ENCODE results near the gene NCKAP5. TPM values are rescaled to one million over a fixed set of nuclear protein-coding genes. Genes with fewer than 3 reads are reported as not detected.

The NCKAP5 gene
- total RNA-seq, 1 donor from 2014 or later: 0.46 TPM

DNA sequence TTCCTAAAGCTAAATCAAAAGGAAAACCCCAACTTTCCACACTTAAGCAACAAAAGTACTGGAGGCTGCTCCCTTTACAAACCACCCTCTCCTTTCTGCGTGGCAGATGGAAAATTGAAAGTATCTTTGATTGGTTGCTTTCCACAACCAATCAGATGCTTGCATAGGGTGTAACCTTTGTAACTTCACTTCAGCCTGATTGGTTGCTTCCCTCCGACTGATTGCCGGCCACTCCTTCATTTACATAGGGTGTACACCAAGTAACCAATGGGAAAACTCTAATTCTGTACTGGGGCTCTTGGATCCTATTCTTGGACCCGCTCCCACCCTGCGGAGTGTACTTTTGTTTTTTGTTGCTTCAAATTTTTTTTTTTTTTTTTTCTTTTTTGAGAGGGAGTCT lies 297.7 kb downstream of the NCKAP5 start:
- Mint-ChIP-seq H3K36me3 (ENCODE audit: unreplicated experiment) (no peaks in the 10 kb centered on the region), H3K27me3 (ENCODE audit: unreplicated experiment) (peaks cover 12% of the 10 kb centered on the region), H3K4me3 (ENCODE audit: unreplicated experiment) (no peak overlapping the region), H3K27ac (ENCODE audit: unreplicated experiment) (no peak overlapping the region), H3K4me1 (ENCODE audit: unreplicated experiment) (peaks cover 7% of the 10 kb centered on the region), H3K9me3 (ENCODE audit: unreplicated experiment) (no peaks in the 10 kb centered on the region)
- TF ChIP-seq, protein P1, sequence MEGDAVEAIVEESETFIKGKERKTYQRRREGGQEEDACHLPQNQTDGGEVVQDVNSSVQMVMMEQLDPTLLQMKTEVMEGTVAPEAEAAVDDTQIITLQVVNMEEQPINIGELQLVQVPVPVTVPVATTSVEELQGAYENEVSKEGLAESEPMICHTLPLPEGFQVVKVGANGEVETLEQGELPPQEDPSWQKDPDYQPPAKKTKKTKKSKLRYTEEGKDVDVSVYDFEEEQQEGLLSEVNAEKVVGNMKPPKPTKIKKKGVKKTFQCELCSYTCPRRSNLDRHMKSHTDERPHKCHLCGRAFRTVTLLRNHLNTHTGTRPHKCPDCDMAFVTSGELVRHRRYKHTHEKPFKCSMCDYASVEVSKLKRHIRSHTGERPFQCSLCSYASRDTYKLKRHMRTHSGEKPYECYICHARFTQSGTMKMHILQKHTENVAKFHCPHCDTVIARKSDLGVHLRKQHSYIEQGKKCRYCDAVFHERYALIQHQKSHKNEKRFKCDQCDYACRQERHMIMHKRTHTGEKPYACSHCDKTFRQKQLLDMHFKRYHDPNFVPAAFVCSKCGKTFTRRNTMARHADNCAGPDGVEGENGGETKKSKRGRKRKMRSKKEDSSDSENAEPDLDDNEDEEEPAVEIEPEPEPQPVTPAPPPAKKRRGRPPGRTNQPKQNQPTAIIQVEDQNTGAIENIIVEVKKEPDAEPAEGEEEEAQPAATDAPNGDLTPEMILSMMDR (IDR thresholded peaks at IDR 0.05): no peak
- DNase-seq (ENCODE audit: extremely low spot score, unreplicated experiment): no peak

DNA sequence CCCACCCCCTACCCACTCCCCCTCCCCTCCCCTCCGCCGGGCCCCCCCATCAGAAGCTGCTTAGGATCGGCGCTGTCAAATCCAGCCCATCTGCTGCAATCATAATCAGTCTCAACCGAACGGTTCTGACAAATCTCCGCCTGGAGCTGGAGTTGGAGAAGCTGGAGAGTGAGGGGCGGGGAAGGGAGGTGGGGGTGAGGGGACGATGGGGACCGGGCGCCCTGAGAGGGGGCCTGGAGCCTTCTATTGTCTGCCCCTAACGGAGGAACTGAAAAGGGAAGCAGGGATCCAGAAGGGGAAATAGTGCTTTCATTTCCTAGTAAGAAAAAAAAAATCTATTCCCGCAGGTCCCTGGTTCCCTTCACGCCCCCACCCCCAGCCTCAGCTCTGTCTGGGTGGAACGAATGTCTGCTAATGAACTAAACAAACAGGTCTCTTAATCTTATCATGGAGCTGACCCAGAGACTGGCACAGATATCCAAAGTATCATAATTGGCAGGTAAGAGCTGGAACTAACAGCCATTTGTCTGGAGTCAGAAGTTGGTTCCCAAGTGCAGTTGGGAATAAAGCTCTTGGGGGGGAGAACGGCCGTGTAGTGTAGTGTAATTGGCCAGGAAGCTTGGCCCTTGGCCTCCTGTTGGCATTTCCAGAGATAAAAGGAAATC lies 301.2 kb downstream of the NCKAP5 start:
- Mint-ChIP-seq H3K4me1 (ENCODE audit: unreplicated experiment) (peaks cover 9% of the 10 kb centered on the region), H3K27me3 (ENCODE audit: unreplicated experiment) (peaks cover 21% of the 10 kb centered on the region), H3K9me3 (ENCODE audit: unreplicated experiment) (no peaks in the 10 kb centered on the region), H3K27ac (ENCODE audit: unreplicated experiment) (no peak overlapping the region), H3K36me3 (ENCODE audit: unreplicated experiment) (no peaks in the 10 kb centered on the region), H3K4me3 (ENCODE audit: unreplicated experiment) (peak overlapping the region; percentile 66)
- no peak for DNase-seq (ENCODE audit: extremely low spot score, unreplicated experiment)
- TF ChIP-seq, protein P1 (IDR thresholded peaks at IDR 0.05): no peak

DNA sequence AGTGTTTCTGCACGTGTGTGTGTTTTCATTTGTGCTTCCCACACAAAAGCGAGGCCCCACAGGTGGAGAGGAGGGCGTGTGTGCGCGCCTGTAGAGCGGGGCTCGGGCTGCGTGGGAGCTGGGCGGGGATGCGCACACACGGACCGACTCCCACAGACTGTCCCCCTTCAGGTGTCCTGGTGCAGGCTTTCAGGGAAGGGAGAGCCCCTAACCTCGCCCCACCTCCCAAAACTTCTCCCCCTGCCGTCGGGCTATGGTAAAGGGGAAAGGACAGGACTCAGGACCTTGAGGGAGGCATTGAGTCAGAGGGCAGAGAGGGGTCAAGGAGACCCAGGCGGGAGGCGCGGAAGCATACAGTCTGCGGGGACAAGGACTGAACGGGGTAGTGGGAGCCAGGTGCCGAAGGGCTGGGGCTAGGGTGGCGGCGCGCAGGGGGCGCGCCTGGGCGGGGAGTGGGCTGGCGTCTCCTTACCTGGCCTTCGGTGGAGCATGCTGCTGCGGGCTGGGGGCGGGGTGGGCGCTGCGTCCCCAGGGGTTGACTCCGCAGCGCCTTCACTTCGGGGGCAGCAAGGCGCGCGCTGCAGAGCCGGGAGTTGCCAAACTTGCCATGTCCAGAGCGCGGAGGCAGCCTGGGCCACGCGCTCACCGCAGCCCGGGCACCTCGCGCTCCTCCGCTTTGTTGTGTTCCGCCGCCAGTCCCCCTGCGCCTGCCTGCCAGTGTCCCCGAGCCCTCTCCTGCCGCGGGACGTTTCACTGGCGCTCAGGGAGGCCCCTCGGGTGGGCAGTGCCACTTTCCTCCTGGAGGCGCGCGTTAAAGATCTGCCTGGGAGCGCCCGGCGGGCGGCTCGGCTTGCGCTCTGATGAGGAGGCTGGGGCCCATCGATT lies 302.0 kb downstream of the NCKAP5 start:
- no peak for DNase-seq (ENCODE audit: extremely low spot score, unreplicated experiment)
- H3K4me1 Mint-ChIP-seq (ENCODE audit: unreplicated experiment): peaks cover 8% of the 10 kb centered on the region
- H3K27ac Mint-ChIP-seq (ENCODE audit: unreplicated experiment): no peak overlapping the region

DNA sequence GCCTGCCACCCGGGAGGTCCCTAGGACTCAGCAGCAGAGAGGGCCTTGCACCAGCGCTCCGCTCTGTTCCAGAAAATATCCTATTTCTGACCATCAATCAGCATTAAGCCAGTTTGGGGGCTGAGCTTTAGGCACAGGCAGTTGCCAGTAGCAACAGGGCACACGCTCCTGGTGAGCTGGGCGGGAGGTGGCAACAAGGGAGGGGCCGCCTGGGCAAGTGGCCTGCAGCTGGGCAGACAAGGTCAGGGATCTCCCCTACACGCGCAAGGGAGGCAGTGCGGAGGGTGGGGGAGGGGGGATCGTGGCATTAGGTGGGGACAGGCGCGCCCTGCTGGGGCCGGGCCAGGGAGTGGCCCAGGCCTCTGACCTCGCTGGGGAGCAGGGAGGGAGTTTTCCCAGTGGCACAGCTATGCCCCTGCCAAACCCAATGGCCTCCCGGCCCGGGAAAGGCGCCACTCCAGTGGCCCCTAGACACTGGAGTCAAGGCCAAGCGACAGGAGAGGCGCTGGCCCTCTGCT lies 302.8 kb downstream of the NCKAP5 start:
- Mint-ChIP-seq H3K4me1 (ENCODE audit: unreplicated experiment) (peaks cover 4% of the 10 kb centered on the region), H3K27me3 (ENCODE audit: unreplicated experiment) (peaks cover 22% of the 10 kb centered on the region), H3K27ac (ENCODE audit: unreplicated experiment) (no peak overlapping the region), H3K9me3 (ENCODE audit: unreplicated experiment) (no peaks in the 10 kb centered on the region), H3K36me3 (ENCODE audit: unreplicated experiment) (no peaks in the 10 kb centered on the region), H3K4me3 (ENCODE audit: unreplicated experiment) (no peak overlapping the region)
- DNase-seq (ENCODE audit: extremely low spot score, unreplicated experiment): no peak
- TF ChIP-seq, protein P1 (IDR thresholded peaks at IDR 0.05): no peak

More for the DNA sequence above, 302.0 kb downstream of the NCKAP5 start:
- no peaks in the 10 kb centered on the region for H3K36me3 Mint-ChIP-seq (ENCODE audit: unreplicated experiment)
- TF ChIP-seq, protein P1 (IDR thresholded peaks at IDR 0.05): no peak
- peak overlapping the region; percentile 66 for H3K4me3 Mint-ChIP-seq (ENCODE audit: unreplicated experiment)
- H3K9me3 Mint-ChIP-seq (ENCODE audit: unreplicated experiment): no peaks in the 10 kb centered on the region
- peaks cover 21% of the 10 kb centered on the region for H3K27me3 Mint-ChIP-seq (ENCODE audit: unreplicated experiment)

DNA sequence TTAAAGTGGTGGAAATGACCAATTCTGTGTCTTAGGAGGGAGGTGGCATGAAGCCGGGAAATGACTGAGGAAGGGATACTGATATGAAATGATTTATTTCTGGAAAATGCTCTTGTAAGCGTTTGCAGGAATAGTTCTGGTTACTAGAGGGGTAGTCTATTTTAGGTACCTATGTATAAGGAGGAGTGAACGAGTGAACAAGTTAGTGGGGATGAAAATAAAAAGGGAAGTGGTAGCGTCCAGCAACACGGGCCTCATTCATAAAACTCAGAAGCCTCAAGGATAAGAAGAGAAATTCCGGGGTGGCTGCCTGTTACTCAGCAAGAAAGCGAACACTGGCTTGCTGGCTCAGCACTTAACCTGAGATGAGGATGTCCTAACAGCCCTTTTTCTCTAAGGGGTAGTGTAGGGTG lies 303.3 kb downstream of the NCKAP5 start:
- no peak overlapping the region for H3K4me3 Mint-ChIP-seq (ENCODE audit: unreplicated experiment)
- no peaks in the 10 kb centered on the region for H3K9me3 Mint-ChIP-seq (ENCODE audit: unreplicated experiment)
- no peak overlapping the region for H3K27ac Mint-ChIP-seq (ENCODE audit: unreplicated experiment)
- H3K4me1 Mint-ChIP-seq (ENCODE audit: unreplicated experiment): peaks cover 4% of the 10 kb centered on the region
- no peak for DNase-seq (ENCODE audit: extremely low spot score, unreplicated experiment)
- H3K27me3 Mint-ChIP-seq (ENCODE audit: unreplicated experiment): peaks cover 25% of the 10 kb centered on the region
- TF ChIP-seq, protein P1 (IDR thresholded peaks at IDR 0.05): no peak
- H3K36me3 Mint-ChIP-seq (ENCODE audit: unreplicated experiment): no peaks in the 10 kb centered on the region

Measured in osteocyte (in vitro differentiated cells).